Tongue (tissue), 2 donors: Measurements from ENCODE around the gene CBX1. TPM values are rescaled to one million over a fixed set of nuclear protein-coding genes. Genes with fewer than 3 reads are reported as not detected.
A peak's percentile ranks its signal among the peaks of the same experiment; 100 is the strongest.

ENCODE experiments used
- DNase-seq: peaks from one replicate; pipeline ENCODE4 v3.0.0-alpha.2; 2015
- total RNA-seq: library from RNA; depleted of rRNA; stranded (reverse); fragments of >200 nt; gene quantifications from one replicate; pipeline ENCODE4 v1.2.3, GENCODE V29; 2014

CBX1 gene
- 61.0 TPM for total RNA-seq

GRCh38 chr17:48101012-48101720 lies at the start of gene CBX1:
TSS of gene CBX1 (minus strand) at chr17:48101478. CDS start at chr17:48077004, 24,474 bp downstream.
- DNase-seq: peak; percentile 98

- no peak for DNase-seq
These were observed 49.3 kb upstream of the CBX1 start for GRCh38 chr17:48150597-48151001.

GRCh38 chr17:48149787-48150463 lies 48.6 kb upstream of the CBX1 start:
- no peak for DNase-seq

- peak; percentile 37 for DNase-seq
These were observed 47.8 kb upstream of the CBX1 start for GRCh38 chr17:48148854-48149786.

- DNase-seq: no peak
These were observed 46.9 kb upstream of the CBX1 start for GRCh38 chr17:48148029-48148770.

GRCh38 chr17:48144976-48145798 lies 43.9 kb upstream of the CBX1 start:
- DNase-seq: no peak

GRCh38 chr17:48144231-48144630 lies 43.0 kb upstream of the CBX1 start:
- no peak for DNase-seq

GRCh38 chr17:48143629-48144028 lies 42.4 kb upstream of the CBX1 start:
- DNase-seq: no peak

- DNase-seq: no peak
These were observed 38.7 kb upstream of the CBX1 start for GRCh38 chr17:48139944-48140343.

- no peak for DNase-seq
These were observed 36.4 kb upstream of the CBX1 start for GRCh38 chr17:48137656-48138055.

GRCh38 chr17:48134912-48135480 lies 33.7 kb upstream of the CBX1 start:
- DNase-seq: no peak

GRCh38 chr17:48132385-48132784 lies 31.1 kb upstream of the CBX1 start:
- no peak for DNase-seq

GRCh38 chr17:48131216-48131824 lies 30.0 kb upstream of the CBX1 start:
- peak; percentile 90 for DNase-seq

GRCh38 chr17:48129981-48130380 lies 28.7 kb upstream of the CBX1 start:
- no peak for DNase-seq

- no peak for DNase-seq
These were observed 27.1 kb upstream of the CBX1 start for GRCh38 chr17:48128400-48128799.

- DNase-seq: peak; percentile 68
These were observed 26.2 kb upstream of the CBX1 start for GRCh38 chr17:48127371-48128051.

- no peak for DNase-seq
These were observed 25.2 kb upstream of the CBX1 start for GRCh38 chr17:48126532-48126850.

- no peak for DNase-seq
These were observed 24.7 kb upstream of the CBX1 start for GRCh38 chr17:48125829-48126531.

- DNase-seq: no peak
These were observed 22.6 kb upstream of the CBX1 start for GRCh38 chr17:48123776-48124388.
